A172 (cell line): ENCODE measurements around the gene ITIH1. TPM values are rescaled to one million over a fixed set of nuclear protein-coding genes. Genes with fewer than 3 reads are reported as not detected.

Experiments
- DNase-seq: peaks from one replicate; pipeline ENCODE4 v3.0.0-alpha.2; 2015; ENCODE audit warnings: low spot score
- total RNA-seq: library from RNA; depleted of rRNA; stranded (reverse); fragments of >200 nt; shearing (Covaris generic); gene quantifications from 2 replicates; pipeline ENCODE4 v1.2.3, GENCODE V29; 2014; rRNA removed

Gene ITIH1
- total RNA-seq, 1 experiment from 2014 or later: not detected

GRCh38 chr3:52839892-52840545 is 62.6 kb downstream of the ITIH1 start:
- DNase-seq: no peak

DNA sequence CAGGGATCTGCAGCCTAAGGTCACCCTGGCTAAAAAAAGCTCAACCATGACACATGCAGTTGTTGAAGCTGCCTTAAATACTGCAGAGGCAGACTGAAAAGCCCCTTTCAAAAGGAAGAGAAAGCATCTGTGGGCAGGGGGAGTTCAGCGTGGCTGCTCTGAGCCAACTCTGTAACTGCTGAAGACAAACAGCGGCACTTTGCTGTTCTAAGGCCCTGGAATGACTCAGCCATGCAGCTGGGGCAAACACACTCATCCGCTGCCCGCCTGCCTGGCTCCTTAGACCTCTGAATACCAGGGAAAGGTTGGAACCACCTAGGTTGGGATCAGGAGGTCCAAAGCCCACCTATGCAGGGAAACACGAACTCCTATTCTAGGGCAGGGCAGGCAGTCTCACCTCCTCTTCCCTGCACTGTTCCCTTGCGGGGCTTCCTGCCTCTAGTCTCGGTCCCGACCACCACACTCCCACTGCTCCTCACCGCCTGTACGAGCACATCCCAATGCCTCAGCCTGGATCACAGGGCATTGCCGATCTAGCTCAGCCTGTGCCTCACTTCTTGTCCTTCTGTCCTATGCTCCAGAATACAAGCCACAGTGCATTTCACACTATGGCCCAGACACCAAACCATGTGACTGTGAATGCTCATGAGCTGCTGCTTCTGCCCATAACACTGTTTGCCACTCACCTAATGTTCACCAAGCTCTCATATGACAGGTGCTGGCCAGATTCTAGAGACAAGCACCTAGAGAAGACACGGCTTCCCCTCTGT is 64.0 kb downstream of the ITIH1 start:
- DNase-seq: no peak

Other genes with a start within 250 kb of the ITIH1 start
- 65.6 and 92.3 TPM in 2 replicates for gene NT5DC2, start 243.7 kb upstream of the ITIH1 start, total RNA-seq
- 17.1 and 47.0 TPM in 2 replicates for gene UQCC5, start 241.0 kb upstream of the ITIH1 start, total RNA-seq
- gene PBRM1, start 91.7 kb upstream of the ITIH1 start, total RNA-seq: 47.6 and 53.4 TPM in 2 replicates
- gene GNL3, start 91.6 kb upstream of the ITIH1 start, total RNA-seq: 120 and 188 TPM in 2 replicates
- 74.6 and 100 TPM in 2 replicates for gene GLT8D1, start 71.8 kb upstream of the ITIH1 start, total RNA-seq
- 192 and 194 TPM in 2 replicates for gene SPCS1, start 71.5 kb upstream of the ITIH1 start, total RNA-seq
- gene NEK4, start 6.7 kb upstream of the ITIH1 start, total RNA-seq: 14.1 and 24.7 TPM in 2 replicates
- gene ITIH3, start 17.2 kb downstream of the ITIH1 start, total RNA-seq: 2.2 and 3.1 TPM in 2 replicates
- gene ITIH4, start 53.1 kb downstream of the ITIH1 start, total RNA-seq: 0.69 and 1.1 TPM in 2 replicates
- 0.22 TPM in 1 of 2 replicates, not detected in the other for gene MUSTN1, start 57.4 kb downstream of the ITIH1 start, total RNA-seq
- gene STIMATE, start 119.9 kb downstream of the ITIH1 start, total RNA-seq: 8.6 and 10.2 TPM in 2 replicates